GM21423 (cell line): ENCODE data around the gene GRIK1.

Experiments
- ATAC-seq: cut with Tn5 transposase; IDR thresholded peaks from one replicate; pipeline ENCODE4 v1.9.1; 2021; ENCODE audit warnings: mild to moderate bottlenecking, moderate library complexity; ENCODE audit not compliant: unreplicated experiment

GRIK1 gene

DNA sequence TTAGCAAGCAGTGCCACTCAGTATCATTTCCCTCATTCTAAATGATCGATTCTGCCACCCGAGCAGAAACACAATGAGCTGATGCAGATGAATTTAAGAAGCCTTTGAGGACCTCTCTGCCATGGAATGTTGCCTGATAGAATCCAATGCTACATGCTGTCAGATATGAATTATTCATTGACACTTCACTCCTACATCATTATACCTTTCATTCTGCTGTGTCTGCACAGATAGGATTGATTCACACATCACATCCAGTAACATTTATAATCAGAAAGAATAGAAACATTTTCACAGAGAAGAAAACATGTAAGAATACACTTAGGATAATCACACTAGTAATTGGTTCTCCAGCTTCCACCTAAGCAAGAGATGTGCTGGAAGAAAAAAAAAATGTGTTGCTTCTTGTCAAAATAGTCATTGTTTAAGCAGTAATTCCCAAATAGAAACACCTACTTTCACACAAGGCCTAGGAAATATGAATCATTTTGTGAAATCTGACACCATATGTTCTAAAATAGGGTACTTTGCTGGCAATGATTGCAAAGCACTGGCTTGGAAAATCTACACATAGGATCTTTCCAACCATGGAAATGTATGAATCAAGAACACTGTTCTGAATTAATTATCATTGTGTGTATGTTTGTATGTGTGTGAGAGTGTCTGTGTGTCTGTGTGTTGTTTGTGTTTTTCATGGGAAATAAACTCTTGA lies 110.1 kb downstream of the GRIK1 start:
- no peak for ATAC-seq

DNA sequence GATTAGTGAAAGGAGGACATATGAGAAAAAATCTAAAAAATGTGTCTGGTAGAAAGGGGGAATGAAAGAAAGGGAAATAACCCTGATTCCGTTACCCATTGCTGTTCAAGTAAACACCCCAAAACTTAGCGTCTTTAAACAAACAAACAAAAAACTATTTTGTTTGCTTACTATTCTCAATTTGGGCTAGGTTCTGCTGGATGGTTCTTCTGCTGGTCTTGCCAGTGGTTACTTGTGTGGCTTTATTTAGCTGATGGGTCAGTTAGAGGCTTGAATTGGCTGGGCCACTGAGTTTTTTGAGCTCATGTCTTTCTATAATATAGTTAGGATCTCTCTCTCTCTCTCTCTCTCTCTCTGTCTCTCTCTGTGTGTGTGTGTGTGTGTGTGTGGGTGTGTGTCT lies 112.1 kb downstream of the GRIK1 start:
- ATAC-seq, result no peak

DNA sequence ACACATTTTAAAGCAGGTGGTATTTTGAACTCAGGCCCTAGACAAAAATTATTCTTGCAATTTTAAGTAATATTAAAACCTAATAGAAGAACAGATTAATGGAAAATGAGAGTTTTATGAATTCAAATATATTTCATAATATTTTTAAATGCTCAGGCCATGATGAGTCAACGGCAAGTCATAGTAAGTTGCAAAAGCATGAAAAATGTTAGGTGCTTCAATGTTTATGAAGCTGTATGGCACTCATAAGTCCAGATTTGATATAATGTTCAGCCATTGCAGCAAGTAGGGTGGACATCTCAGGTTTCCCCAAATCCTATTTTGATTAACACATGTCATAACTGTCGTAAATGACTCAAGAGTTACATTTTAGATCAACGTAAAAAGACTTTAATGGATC lies 112.6 kb downstream of the GRIK1 start:
- no peak for ATAC-seq

DNA sequence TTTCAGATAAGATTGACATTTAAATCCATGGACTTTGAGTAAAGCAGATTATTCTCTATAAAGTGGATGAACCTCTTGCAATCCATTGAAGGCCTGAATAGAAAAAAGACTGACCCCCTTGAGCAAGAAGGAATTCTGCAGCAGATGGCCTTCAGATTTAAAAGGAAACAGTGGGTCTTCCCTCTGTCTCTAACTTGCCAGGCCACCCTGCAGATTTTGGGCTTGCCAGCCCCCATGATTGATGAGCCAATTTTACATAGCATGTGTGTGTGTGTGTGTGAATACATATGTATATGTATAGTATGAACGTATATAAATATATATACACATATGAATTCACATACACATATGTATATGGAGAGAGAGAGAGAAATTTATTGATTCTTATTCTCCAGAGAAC lies 113.4 kb downstream of the GRIK1 start:
- ATAC-seq, result no peak

DNA sequence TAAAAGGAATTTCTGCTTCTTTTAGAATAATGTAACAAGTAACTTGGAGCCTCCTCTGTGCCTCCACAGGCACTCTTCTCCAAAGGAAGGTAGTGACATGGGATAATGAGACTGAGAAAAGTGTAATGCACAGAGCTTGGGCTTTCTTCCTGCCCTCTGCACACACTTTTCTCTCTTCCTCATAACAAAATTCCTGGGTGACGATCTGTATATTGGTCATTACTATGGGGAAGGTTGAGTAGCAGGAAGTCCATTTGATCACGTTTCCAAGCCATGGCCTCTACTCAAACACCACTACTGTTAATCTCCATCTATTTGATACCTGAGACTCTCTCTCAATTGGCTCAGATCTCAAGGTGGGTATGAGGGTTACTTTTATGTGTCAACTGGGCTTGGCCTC lies 113.9 kb downstream of the GRIK1 start:
- ATAC-seq, result no peak

DNA sequence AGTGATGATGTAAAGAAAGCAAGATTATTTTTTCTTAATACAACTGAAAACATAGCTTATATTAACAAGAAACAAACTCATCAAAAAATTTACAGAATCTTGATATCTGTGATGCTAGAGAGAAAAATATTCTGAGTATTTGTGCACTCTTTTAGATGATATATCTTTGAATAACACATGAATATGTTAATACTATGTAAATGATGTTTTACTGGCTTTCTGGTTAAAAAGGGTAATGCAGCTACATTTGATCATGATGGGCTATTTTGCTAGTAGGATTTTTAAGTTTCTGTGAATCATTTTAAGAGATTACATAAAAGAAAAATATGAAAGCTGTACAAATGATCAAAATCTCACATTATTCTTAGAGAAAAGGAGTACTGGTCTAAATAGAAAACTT lies 114.5 kb downstream of the GRIK1 start:
- no peak for ATAC-seq

DNA sequence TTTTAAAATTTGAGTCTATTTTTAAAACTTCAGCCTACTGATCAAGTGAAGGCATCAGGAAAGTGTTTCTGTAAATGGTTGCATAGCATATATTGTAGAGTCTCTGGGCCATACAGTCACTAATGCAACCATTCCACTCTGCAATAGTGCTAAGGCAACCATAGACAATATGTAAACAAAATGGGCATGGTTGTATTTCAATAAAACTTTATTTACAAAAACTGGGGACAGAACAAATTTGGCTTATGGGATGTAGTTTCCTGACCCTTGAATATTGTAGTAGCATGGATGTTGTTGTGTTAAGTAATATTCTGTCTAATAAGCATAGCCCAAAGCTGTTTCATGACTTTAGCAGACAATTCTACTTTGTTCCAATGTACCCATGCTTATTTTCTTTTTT lies 117.7 kb downstream of the GRIK1 start:
- no peak for ATAC-seq

DNA sequence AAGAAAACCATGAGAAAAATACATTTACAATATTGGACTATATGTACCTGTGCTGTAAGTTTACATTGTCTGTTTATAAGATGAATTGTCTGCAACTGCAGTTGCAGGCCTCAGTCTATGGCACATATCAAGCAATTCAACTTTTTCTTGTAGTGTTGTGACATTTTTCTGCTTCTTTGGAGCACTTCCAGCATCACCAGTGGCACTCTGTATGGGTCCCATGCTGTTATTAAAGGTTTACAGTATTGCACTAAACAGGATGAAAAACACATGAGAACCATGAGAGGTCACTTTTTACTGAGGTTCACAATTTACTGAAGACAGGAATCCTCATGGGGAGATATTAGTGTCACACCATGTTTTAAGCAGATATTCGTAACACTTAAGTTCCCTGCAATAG lies 118.6 kb downstream of the GRIK1 start:
- no peak for ATAC-seq

DNA sequence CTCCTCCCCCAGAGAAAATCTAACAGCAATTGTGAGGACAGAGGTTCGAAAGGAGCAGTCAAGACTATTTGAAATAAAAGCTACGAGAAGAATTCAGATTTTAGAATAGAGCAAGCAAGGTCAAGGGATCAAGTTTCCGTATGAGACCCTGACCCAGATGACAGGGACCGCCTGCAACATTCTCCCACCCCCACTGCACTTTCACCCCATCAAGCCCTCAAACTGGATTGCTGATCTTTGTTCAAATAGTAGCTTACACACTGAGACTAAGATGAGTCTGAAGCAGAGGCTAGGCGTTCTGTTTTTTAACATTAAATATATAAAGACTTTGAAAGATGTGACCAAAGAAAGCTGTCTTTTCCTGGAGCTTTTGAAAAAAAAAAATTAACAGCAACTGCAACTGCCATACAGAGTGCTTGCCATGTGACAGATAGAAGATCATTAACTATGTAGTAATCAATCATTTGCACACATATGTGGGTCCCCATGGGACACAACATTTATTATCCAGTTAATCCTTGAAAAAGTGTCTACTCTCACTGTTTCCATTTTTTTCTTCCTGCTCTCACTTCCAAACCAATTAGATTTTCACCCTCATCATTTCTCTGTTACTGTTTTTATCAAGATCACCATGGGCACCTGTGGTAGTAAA lies 120.0 kb downstream of the GRIK1 start:
- no peak for ATAC-seq

DNA sequence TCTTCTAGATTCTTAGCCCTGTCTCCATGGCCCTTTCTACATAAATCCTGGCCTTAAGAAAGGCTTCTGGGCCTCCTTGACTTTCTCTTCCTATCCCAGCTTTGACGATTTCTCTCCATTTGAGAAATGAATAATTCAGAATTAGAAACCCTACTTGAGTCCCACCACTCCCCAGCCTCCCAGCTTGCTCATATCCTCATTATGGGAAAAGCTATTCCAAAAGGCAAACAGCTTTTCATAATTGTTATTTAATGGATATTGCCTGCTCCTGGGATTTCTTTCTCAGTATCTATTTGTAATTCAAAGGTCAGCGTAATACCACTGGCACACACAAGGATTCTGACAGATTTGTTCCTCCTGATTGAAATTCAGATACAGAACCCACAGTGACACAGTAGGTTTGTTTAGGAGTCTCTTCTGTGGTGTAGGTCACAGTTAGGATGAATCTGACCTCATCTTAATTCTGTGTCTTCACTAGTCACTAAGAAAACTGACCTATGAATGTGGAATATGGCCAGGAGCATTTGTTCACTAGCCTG lies 121.3 kb downstream of the GRIK1 start:
- ATAC-seq, result no peak

DNA sequence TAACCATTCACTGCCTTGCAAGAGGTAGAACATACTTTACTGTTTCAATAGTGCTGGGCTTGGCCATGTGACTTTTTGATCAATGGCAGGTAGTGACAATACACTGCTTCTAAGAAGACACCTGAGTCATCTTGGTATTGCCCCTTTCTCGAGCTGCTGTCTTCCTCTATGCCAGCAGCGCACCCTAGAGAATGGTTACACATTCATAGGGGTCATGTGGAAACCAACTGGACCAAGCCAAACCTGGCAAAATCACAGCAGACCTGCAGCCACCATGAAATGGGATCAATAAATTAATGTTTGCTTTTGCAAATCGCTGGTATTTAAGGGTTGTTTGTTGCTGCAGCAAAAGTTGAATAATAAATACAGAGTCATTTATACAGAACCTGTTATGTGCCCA lies 122.3 kb downstream of the GRIK1 start:
- ATAC-seq, result no peak

DNA sequence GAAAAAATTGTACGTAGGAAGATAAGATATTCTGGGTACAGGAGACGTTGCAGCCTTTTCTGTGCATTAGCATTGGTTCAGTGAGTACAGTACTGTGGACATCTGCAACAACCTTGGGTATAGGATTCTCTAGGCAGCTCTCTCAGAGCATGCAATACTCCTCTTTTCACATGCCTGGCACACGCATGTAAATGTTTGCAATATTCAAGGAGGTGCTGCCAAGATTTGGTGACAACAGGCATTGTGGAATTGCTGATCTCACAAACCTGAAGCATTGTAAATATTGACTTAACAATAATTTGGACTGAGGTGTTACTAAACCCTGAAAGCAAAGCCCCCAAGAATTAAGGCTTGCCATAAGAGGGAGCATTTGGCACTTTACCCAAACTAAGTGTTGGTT lies 126.8 kb downstream of the GRIK1 start:
- ATAC-seq, result no peak

DNA sequence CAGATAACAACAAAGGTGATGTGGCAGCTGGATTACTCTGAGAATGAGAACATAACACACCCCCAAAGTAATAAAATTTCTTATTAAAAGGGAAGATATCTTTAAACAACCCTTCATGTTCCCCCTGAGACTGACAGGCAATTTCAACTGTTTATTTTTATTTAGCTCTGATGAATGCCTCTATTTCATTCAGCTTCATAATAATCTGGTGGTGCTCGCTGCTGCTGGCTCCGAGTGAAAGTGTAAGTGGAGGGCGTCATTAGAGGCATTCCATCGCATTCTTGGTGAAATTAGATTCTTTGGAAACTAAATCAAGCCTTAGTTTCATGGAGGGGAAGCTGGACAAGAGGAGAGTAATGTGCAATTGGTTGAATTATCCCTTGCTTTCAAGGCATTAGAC lies 128.9 kb downstream of the GRIK1 start:
- no peak for ATAC-seq

DNA sequence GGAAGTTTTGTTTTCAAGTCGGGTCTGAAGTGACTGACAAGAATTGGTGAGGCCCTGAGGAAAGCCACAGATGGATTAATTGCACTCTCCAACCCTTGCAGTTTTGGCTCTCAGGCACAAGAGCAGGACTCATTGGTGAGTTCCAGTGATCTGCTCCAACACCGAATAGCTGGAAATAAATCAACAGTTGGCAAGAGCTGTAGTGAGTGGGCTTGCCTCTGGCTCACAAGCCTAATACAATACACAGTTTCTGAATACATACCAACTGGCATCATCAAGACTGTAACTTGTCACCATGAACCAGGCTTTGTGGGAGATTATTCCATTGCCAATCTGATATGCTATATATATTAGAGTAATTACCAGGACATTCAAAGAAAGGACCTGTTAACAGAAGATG lies 131.6 kb downstream of the GRIK1 start:
- no peak for ATAC-seq

DNA sequence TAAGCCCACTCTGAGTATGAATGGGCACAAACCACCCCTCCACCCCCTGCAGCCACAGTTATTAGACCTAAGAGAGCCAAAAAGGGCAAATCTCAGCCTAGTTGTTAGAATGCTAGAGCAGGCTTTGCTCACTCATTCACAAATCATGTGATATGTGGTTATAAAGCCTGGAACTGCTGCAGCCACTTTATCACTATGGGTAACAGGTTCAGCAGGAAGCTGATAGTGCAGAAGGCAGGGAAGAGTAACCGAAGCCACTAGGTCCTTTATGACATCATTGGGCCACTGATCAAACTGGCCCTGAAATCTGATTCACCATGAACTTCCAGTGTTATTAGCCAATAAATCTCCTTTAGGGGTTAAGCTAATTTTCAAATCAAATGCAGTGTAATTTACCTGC lies 134.7 kb downstream of the GRIK1 start:
- ATAC-seq, result no peak

DNA sequence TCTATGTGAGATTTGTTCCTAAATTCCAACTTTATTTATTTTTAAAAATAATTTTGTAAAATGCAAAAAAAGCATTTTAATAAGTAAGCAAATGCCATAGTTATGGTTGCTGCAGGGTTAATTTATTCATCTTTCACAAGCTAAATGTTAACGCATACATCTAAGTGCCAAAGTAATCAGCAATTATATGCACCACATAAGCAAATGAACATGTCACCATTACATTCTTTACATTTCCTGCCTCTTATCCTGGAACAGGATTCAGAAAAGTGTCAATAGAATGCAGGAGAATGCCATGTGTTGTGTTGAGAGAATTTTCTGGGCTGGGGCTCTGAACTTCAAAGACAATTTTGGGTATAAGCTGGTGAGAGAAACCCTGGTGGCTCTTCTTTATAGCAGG lies 136.6 kb downstream of the GRIK1 start:
- no peak for ATAC-seq

DNA sequence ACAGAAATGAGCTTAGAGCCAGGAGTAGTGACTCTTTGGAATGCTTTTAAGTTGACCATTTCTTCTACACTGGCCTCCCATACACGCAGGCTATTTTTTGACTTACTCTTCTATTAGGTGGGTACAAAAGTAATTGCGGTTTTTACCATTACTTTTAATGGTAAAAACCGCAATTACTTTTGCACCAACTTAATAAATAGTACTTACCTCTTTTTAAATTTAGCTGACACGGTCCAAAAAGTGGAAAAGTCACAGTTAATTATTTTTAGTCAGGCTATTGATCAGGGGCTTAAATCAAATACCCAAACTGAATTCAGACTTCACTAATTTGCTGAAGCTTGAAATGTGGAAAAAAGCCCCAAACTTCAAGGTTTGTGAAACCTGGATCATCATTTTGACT lies 138.7 kb downstream of the GRIK1 start:
- ATAC-seq, result no peak

DNA sequence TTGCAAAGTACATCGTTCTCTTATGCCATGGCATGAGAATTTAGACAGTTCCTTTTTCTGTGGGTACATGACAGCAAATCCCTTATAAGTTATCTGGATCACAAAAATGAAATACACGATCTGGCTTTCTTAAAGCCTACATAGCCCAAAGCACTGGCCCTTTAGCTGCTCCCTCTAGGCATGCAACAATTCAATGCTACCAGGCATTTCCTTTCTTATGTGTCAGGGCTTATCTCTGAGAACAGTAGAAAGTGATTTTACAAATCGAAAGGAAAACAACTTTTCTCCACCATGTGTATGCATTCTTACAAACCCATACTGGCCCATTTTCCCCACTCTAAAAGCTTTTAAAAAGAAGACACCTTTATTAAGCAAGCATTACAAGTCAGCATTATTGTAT lies 139.7 kb downstream of the GRIK1 start:
- no peak for ATAC-seq

DNA sequence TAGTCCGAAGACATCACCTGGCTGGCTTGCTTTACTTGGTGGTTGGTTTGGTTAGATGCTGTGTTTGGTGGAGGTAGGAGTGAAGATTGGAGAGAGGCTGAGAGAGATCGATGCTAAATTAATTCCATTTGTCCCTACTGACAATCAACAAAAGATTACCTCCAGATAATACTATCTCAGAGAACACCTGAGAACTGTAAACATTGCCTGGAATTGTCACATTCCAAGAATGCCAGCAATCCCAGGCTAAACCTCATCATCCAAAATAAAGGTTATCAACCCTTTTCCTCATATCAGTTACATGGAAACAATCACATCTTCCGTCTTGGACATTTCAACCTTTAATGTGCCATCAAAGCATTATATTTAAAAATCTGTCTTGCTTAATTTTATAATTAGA lies 141.0 kb downstream of the GRIK1 start:
- ATAC-seq, result no peak

DNA sequence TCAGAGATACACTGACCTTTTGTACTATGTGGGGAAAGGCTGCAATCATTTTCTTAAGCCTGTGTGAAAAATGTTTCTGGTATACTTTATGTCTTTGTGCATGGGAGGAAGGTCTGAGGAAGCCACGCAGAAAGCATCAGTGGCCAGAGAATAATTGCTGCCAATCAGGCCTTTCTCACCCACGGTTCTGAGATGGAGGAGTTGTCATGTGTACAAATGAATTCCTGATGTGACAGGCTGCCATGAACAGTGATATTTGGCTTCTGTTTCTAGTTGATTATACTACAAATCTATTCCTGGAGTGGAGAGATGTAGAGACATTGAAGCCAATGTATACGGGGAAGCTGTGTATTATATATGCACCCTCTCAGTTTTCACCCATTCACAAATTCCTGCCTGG lies 142.6 kb downstream of the GRIK1 start:
- ATAC-seq, result no peak

DNA sequence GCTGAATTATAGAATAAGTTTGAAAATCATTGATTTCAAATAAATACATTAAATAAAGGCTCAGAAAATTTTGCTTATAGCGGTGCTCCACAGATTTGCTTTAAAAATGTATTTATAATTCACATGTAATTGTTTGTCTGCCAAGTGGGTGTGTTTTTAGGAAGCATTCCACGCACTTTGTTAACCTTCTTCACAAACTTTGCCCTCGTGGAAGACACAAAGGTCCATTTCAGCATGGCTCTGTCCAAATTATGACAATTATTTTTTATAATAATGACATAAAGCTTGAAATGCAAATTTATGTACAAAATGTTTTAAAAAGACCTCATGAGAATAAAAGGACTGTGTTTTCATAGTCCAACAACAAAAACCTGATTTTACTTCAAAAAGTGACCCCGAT lies 146.1 kb downstream of the GRIK1 start:
- no peak for ATAC-seq

DNA sequence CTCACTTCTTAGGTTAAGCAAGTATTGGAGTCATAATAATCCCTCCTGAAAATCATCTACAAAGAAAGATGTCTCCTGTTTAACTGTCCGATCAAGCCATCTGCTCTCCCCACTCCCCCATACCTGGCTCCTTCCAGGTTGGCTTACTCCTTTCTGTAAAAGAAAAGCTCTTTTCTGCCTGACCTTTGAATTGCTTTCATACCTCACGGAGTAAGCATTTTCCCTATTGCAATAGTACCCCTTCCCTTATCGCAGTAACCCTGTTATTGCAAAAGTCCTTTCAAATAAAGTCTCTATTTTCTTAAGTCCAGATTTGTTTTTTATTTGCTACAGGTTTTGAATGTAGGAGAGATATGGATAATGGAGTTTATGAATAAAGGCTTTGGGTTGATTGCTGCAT lies 150.4 kb downstream of the GRIK1 start:
- ATAC-seq, result no peak

DNA sequence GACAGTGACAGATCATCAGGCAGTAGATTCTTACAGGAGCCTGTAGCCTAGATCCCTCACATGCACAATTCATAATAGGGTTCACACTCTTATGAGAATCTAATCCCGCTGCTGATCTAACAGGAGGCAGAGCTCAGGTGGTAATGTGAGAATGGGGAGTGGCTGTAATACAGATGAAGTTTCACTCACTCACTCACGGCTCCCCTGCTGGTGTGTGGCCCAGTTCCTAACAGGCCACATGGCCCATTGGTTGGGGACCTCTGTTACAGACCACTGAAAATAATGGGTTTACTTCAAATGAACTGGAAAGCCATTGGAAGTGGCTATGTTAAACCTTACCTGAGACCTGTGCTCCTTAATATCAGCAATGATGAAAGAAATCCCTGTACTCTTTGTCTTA lies 151.0 kb downstream of the GRIK1 start:
- ATAC-seq, result no peak
